GM20000 (cell line): ENCODE results near the gene LPAR5.

Experiments used
- DNase-seq: peaks from one replicate; pipeline ENCODE4 v3.0.0; 2012; ENCODE audit warnings: low spot score
- TF ChIP-seq, protein P1 (sequence below): IDR thresholded peaks from 2 replicates; pipeline ENCODE4 v1.5.1; 2012; ENCODE audit warnings: mild to moderate bottlenecking, control low read depth; ENCODE audit errors: extremely low read depth, missing control alignments

The LPAR5 gene

DNA sequence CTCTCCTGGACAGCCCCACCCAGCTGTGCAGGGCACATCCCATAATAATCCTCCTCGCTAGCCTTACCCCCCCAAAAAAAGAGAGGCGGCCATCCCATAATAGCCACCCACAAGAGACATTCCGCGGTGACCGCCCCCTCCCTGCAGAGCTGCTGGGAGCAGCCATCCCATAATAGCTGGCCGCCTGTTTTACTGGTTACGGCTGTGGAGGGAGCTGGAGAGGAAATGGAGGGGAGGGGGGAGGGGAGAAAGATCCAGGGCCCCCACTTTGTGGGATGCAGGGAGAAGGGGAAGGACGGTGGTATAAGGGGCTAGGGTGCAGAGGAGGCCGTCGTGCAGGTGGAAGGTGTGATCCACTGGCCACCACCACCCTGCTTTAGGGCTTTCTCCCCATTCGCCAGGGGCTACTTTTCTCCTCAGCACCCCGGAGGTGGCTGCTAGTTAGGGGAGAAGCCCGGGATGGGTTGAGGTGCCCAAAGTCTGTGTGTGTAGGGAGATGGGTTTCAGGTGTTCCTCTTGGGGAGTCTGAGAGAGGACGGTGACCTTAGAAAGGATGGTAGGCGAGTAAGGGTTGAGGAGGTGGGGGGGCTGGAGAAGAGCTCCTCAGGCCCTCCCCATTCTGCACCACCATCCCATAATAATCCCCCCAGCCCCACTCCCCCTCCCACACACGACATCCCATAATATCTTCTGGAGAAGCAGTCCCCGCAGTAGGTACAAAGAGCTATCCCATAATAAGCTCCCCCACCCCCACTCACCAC is 22.6 kb downstream of the LPAR5 start:
- no peak for DNase-seq
- TF ChIP-seq, protein P1, sequence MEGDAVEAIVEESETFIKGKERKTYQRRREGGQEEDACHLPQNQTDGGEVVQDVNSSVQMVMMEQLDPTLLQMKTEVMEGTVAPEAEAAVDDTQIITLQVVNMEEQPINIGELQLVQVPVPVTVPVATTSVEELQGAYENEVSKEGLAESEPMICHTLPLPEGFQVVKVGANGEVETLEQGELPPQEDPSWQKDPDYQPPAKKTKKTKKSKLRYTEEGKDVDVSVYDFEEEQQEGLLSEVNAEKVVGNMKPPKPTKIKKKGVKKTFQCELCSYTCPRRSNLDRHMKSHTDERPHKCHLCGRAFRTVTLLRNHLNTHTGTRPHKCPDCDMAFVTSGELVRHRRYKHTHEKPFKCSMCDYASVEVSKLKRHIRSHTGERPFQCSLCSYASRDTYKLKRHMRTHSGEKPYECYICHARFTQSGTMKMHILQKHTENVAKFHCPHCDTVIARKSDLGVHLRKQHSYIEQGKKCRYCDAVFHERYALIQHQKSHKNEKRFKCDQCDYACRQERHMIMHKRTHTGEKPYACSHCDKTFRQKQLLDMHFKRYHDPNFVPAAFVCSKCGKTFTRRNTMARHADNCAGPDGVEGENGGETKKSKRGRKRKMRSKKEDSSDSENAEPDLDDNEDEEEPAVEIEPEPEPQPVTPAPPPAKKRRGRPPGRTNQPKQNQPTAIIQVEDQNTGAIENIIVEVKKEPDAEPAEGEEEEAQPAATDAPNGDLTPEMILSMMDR: no peak

- TF ChIP-seq, protein P1: no peak
- DNase-seq: no peak
These were observed 23.1 kb downstream of the LPAR5 start for GRCh38 chr12:6612652-6613014.

- no peak for DNase-seq
- TF ChIP-seq, protein P1: no peak
These were observed 23.5 kb downstream of the LPAR5 start for GRCh38 chr12:6612247-6612646.

GRCh38 chr12:6608592-6609281 is 27.0 kb downstream of the LPAR5 start:
- no peak for DNase-seq
- TF ChIP-seq, protein P1: no peak

DNA sequence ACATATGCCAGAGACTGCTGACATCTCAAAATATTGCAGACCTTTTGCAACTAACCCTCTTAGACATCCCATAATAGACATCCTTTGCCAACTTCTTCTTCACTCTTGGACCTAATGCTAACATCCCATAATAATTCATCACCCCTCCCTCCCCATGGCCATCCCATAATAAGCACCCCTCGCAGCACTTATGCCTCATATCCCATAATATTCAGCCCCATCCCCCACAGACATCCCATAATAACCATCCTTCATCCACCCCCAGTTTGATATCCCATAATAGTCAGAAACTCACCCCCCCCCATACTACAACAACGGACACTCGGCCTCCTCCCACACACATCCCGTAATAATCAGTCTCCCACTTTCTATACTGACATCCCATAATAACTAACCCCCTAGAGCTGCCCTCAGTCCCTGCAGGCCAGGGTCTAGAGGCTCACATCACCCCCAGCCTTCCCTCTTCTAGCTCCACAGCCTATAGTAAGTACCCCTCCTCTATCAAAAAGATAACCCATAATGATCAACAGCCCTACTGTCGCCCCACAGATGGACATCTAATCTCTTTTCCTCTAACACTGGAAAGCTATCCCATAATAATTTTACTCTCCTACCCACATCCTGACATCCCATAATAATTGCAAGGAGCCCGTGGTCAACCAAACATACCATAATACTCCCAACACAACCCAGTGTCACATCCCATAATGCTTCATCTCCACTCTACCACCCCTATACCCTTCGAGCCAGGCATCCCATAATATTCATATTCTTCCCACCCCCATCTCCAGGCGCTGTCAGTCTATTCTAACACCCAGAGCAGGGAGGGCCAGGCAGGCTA is 27.8 kb downstream of the LPAR5 start:
- DNase-seq: peak; percentile 73
- TF ChIP-seq, protein P1: no peak

DNA sequence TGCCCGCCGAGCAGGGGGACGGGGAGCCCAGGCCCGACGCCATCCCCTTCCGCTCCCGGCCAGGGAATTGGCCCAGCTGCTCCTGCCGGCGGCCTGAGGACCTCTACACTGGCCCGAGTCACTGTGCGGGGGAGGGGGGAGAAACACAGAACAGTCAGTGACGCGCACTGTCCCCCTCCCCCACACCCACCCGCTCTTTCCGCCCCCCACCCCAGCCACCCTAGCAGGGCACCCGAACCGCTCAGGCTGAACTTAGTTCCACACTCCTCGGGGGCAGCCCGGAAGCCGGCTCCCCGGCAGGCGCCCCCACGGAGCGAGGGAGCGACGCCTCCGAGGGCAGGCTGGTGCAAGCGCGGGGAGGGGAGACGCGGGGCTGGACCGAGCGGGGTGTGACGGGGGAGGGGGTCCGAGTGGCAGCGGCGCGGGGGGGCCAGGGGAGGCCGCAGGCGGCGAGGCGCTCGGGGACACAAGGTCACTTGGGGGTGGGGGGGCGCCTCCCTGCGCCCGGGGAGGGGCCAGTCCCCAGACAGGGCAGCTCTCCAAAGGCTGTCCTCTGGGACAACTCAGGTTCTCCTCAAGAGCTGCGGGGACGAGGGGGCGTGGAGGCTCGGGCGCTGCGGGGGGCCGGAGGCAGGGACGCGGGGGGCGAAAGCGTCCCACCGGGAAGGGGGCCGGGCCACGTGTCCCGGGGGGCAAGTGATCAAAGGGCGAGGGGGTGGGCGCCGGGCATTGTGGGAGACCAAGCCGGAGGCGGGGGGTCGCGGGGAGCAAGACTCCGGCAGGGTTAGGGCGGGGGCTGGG is 29.2 kb downstream of the LPAR5 start:
- TF ChIP-seq, protein P1: no peak
- peak; percentile 68 for DNase-seq
